Measurements from ENCODE around the gene ALDH1L1.

DNA sequence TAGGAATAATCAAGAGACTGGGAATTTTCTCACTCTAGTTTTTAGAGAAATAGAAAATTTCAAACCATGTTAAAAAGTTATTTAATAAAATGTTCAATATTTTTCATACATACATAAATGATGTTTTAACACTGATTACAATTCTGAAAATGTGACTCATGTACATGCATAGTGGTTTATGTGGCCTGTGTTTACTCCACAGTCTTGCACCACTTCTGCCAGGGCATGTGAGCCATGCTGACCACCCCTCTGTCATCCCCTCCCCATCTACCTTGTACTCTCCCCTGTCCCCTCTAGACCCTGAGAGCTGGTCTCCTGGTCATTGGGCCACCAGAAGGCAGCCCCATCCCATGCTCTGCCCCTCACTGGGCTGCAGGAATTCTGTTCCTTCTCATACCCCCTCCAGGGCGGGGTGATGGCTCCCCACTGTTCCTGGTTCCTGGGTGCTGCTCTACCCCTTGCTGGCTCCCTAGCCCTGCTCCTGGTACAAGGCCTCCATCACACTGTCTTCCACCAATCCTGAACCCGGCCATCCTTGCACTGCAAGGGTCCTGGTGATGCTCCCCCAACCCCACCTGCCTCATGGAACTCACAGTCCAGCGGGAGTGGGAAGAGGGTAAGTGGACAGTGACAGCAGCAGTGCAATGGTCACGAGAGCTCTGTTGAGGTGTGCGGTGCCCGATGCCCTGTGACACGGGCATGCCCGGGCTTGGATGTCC lies 72.3 kb downstream of the ALDH1L1 start:
- TF ChIP-seq POLR2A (IDR thresholded peaks at IDR 0.05; ENCODE audit: low read length) = no peak
- TF ChIP-seq GATA1 (IDR thresholded peaks at IDR 0.05; ENCODE audit: low read depth, low read length) = no peak

All from erythroblast (primary cell).